GM12892 (cell line): ENCODE measurements around the gene DDR1.
"Not testable (repeated sequence)": the region's sequence is repeated elsewhere in the genome, so short reads cannot be mapped to it uniquely, and the experiment has no call there.

Experiments used
- POLR2A ChIP-seq: IDR thresholded peaks from 2 replicates; pipeline ENCODE4 v1.6.1; 2011; ENCODE audit warnings: low read depth, low read length, control low read depth
- POLR2AphosphoS5 ChIP-seq: IDR thresholded peaks from 2 replicates; pipeline ENCODE4 v1.6.1; 2011; ENCODE audit warnings: low read depth, low read length, control low read depth

DNA sequence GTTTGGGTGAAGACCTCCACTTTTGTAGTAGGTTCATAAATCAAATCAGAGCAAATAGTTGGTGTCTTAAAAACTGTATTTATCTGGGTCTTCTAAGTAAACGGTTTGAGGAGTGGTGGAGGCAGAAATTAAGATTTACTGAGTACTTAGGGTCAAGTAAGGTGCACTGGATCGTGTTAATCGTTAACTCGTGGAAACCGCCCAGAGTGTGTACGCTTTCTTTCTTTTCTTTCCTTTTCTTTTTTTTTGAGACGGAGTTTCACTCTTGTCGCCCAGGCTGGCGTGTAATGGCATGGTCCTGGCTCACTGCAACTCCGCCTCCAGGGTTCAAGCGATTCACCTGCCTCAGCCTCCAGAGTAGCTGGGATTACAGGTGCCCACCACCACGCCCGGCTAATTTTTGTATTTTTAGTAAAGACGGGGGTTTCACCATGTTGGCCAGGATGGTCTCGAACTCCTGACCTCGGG is 23.0 kb downstream of the DDR1 start:
- TF ChIP-seq POLR2AphosphoS5, POLR2A: not testable (repeated sequence)
